ENCODE data around the gene SLC6A12. TPM values are rescaled to one million over a fixed set of nuclear protein-coding genes. Genes with fewer than 3 reads are reported as not detected.

SLC6A12 gene
- total RNA-seq, 6 experiments from 2014 or later, result not detected

- no peaks in the 10 kb centered on the region for H3K9me3 Mint-ChIP-seq
- H3K27me3 Mint-ChIP-seq (ENCODE audit: insufficient read depth), result peaks cover 3% of the 10 kb centered on the region
Observed at GRCh38 chr12:184811-185575, 29.0 kb downstream of the SLC6A12 start.

GRCh38 chr12:182381-182892, 31.5 kb downstream of the SLC6A12 start:
- peak overlapping the region; percentile 33 for H3K4me3 Mint-ChIP-seq
- peak overlapping the region; percentile 91 for H3K27ac Mint-ChIP-seq

More at GRCh38 chr12:184811-185575, 29.0 kb downstream of the SLC6A12 start:
- no peak overlapping the region for H3K4me3 Mint-ChIP-seq
- peaks cover 32% of the 10 kb centered on the region for H3K4me1 Mint-ChIP-seq (ENCODE audit: low read depth)
- H3K36me3 Mint-ChIP-seq (ENCODE audit: low read depth), result no peaks in the 10 kb centered on the region
- no peak overlapping the region for H3K27ac Mint-ChIP-seq
- DNase-seq, result no peak
- no peak for TF ChIP-seq CTCF (IDR thresholded peaks at IDR 0.05)

GRCh38 chr12:181921-182320, 32.0 kb downstream of the SLC6A12 start:
- no peak overlapping the region for H3K4me3 Mint-ChIP-seq
- no peak for TF ChIP-seq CTCF (IDR thresholded peaks at IDR 0.05)
- H3K9me3 Mint-ChIP-seq, result no peaks in the 10 kb centered on the region
- DNase-seq, result no peak
- peak overlapping the region; percentile 91 for H3K27ac Mint-ChIP-seq
- no peaks in the 10 kb centered on the region for H3K36me3 Mint-ChIP-seq (ENCODE audit: low read depth)
- H3K27me3 Mint-ChIP-seq (ENCODE audit: insufficient read depth), result no peaks in the 10 kb centered on the region
- H3K4me1 Mint-ChIP-seq (ENCODE audit: low read depth), result peaks cover 47% of the 10 kb centered on the region

More at GRCh38 chr12:182381-182892, 31.5 kb downstream of the SLC6A12 start:
- Mint-ChIP-seq H3K36me3 (ENCODE audit: low read depth) (no peaks in the 10 kb centered on the region), H3K27me3 (ENCODE audit: insufficient read depth) (no peaks in the 10 kb centered on the region), H3K4me1 (ENCODE audit: low read depth) (peaks cover 44% of the 10 kb centered on the region), H3K9me3 (no peaks in the 10 kb centered on the region)
- no peak for TF ChIP-seq CTCF (IDR thresholded peaks at IDR 0.05)
- peak; percentile 79 for DNase-seq

GRCh38 chr12:180445-180844, 33.5 kb downstream of the SLC6A12 start:
- Mint-ChIP-seq H3K27me3 (ENCODE audit: insufficient read depth) (no peaks in the 10 kb centered on the region), H3K27ac (no peak overlapping the region), H3K4me1 (ENCODE audit: low read depth) (peaks cover 56% of the 10 kb centered on the region), H3K9me3 (no peaks in the 10 kb centered on the region), H3K36me3 (ENCODE audit: low read depth) (no peaks in the 10 kb centered on the region), H3K4me3 (no peak overlapping the region)
- no peak for DNase-seq
- TF ChIP-seq CTCF (IDR thresholded peaks at IDR 0.05), result no peak

- no peak overlapping the region for H3K4me3 Mint-ChIP-seq
- H3K36me3 Mint-ChIP-seq (ENCODE audit: low read depth), result no peaks in the 10 kb centered on the region
- H3K4me1 Mint-ChIP-seq (ENCODE audit: low read depth), result peaks cover 60% of the 10 kb centered on the region
- no peak for DNase-seq
- no peaks in the 10 kb centered on the region for H3K27me3 Mint-ChIP-seq (ENCODE audit: insufficient read depth)
- no peaks in the 10 kb centered on the region for H3K9me3 Mint-ChIP-seq
- no peak overlapping the region for H3K27ac Mint-ChIP-seq
- TF ChIP-seq CTCF (IDR thresholded peaks at IDR 0.05), result no peak
Observed at GRCh38 chr12:179885-180284, 34.1 kb downstream of the SLC6A12 start.

Data from HFFc6 (cell line).